Lower leg skin (tissue), 4 donors: ENCODE measurements around the gene CSGALNACT2. TPM values are rescaled to one million over a fixed set of nuclear protein-coding genes. Genes with fewer than 3 reads are reported as not detected.

ENCODE experiments used
- DNase-seq, 2 donors: peaks; one replicate each; pipeline ENCODE4 v3.0.0-alpha.2; 2019; ENCODE audit warnings: low spot score in 2 of 2
- H3K4me3 ChIP-seq: fragments of 200-600 bp; sonication (generic); 2 replicates; pipeline ENCODE4 v1.5.1; 2017; ENCODE audit warnings: mild to moderate bottlenecking, low read depth; ENCODE audit not compliant: poor library complexity, severe bottlenecking
- CTCF ChIP-seq, 3 donors: fragments of 450-650 bp; IDR thresholded peaks; one replicate each; pipeline ENCODE4 v1.5.1; 2016; ENCODE audit warnings: antibody characterized with exemption in 3 of 3, mild to moderate bottlenecking in 3 of 3, moderate library complexity in 2 of 3
- POLR2A ChIP-seq, 2 donors: fragments of 450-650 bp; IDR thresholded peaks; one replicate each; pipeline ENCODE4 v1.6.1; 2016 to 2017; ENCODE audit warnings: antibody characterized with exemption in 2 of 2, mild to moderate bottlenecking in 1 of 2, moderate library complexity in 1 of 2
- WGBS, 2 donors: methylation state at CpG; one replicate each; pipeline ENCODE4 v1.1.5; 2018; 5-methylcytosine and 5-hydroxymethylcytosine counted together
- intact Hi-C: fragments of 100-400 bp; cut with DNase I; formaldehyde crosslinking; loops from one replicate; pipeline ENCODE4 v1.15.0; 2023; ENCODE audit warnings: low total_unique reads
- total RNA-seq, 4 donors: library from RNA; depleted of rRNA; stranded (reverse); fragments of >200 nt; gene quantifications; one replicate each; pipeline ENCODE4 v1.1.0, GENCODE V29; 2016

The CSGALNACT2 gene
- total RNA-seq, 4 donors from 2014 or later: 12.9 to 16.7 (median 15.4) TPM

DNA sequence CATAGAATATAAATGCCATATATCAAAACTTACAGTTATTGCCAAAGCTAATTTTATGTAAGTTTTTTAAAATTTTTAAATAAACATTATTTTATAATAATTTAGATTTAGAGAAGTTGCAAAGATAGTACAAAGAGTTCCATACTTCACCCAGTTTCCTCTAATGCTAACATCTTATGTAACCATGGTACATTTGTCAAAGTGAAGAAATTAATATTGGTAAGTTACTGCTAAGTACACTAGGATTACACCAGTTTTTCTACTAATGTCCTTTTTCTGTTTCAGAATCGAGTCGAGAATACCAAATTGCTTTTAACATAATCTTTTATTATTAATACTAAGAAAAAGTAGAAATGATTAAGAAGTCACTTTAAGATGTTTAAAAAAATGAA lies 29.2 kb downstream of the CSGALNACT2 start:
- WGBS, 2 donors: 74 to 95% methylated on average over 2 of the region's 2 CpGs
- TF ChIP-seq CTCF (IDR thresholded peaks at IDR 0.05) (no peak), POLR2A (IDR thresholded peaks at IDR 0.05) (no peak)
- intact Hi-C loops: no loop called here
- no peak overlapping the region for H3K4me3 ChIP-seq
- DNase-seq: no peak

GRCh38 chr10:43170491-43170890 lies 32.2 kb downstream of the CSGALNACT2 start:
- no peak for TF ChIP-seq POLR2A (IDR thresholded peaks at IDR 0.05)
- no peak for TF ChIP-seq CTCF (IDR thresholded peaks at IDR 0.05)
- DNase-seq: no peak
- intact Hi-C loops: no loop called here
- WGBS, 2 donors: 54 to 77% methylated on average over 2 of the region's 2 CpGs
- H3K4me3 ChIP-seq: no peak overlapping the region

DNA sequence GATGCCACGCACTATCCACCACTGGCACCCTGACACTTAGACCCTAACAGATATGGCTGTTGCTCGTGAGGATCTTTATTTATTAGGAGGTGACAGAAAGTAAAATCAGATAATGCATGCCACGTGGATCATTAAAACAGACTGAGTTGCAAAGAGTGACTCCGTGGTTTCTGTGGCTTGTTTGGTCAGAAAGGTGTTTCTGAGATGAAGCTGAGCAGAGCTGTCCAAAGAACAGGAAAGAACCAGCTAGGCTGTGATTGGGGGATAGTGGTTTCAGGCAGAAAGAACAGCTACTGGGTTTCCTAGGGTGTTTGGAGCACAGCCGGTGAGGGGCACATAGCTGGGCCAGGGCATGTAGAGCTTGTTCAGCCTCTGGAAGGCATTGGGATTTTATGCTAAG lies 34.4 kb downstream of the CSGALNACT2 start:
- TF ChIP-seq CTCF (IDR thresholded peaks at IDR 0.05) (no peak), POLR2A (IDR thresholded peaks at IDR 0.05) (no peak)
- no peak overlapping the region for H3K4me3 ChIP-seq
- intact Hi-C loops: no loop called here
- WGBS, 2 donors: 86% methylated on average over 5 of the region's 5 CpGs
- DNase-seq: no peak

- no peak for TF ChIP-seq POLR2A (IDR thresholded peaks at IDR 0.05)
- no peak for TF ChIP-seq CTCF (IDR thresholded peaks at IDR 0.05)
- no peak for DNase-seq
- 55 to 72% methylated on average over 1 of the region's 1 CpG for WGBS, 2 donors
- intact Hi-C loops: no loop called here
- H3K4me3 ChIP-seq: no peak overlapping the region
These were observed 34.9 kb downstream of the CSGALNACT2 start for GRCh38 chr10:43173120-43173519.

DNA sequence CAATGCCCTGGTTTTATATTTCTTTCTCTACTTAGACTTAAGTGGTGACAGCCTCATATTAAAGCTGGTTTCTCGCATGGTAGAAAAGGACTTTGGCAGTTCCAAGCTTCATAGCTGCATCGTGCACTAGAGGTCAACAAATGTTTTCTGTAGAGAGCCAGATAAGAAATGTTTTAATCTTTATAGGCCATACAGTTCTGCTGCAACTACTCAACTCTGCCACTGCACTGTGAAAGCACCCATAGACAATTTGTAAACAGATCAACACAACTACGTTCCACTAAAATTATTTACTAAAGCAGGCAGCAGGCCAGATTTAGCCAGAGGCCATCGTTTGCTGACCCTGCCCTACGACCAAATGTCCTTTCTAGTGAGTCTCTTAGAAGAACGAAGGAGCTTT lies 36.7 kb downstream of the CSGALNACT2 start:
- intact Hi-C loops: no loop called here
- no peak for TF ChIP-seq POLR2A (IDR thresholded peaks at IDR 0.05)
- no peak for TF ChIP-seq CTCF (IDR thresholded peaks at IDR 0.05)
- DNase-seq: no peak
- 88 to 90% methylated on average over 6 of the region's 6 CpGs for WGBS, 2 donors
- H3K4me3 ChIP-seq: no peak overlapping the region

DNA sequence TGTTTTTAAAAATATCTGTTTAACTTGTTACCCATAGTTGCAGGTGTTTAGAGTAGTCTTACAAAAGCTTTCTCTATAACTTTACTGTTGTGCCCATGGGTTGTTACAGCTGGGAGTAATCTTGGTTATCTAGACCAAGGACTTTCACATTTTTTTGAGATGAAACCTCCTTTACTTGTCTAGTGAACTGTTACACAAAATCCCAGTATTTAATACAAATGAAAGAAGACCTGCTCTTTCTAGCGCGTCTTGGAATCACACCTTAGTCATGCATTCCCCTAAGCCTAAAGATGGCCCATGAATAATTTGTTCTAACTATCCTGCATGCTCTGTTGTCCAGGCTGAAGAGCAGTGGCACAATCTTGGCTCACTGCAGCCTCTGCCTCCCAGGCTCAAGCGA lies 38.0 kb downstream of the CSGALNACT2 start:
- H3K4me3 ChIP-seq: no peak overlapping the region
- 94 to 96% methylated on average over 3 of the region's 3 CpGs for WGBS, 2 donors
- no peak for DNase-seq
- TF ChIP-seq CTCF (IDR thresholded peaks at IDR 0.05): no peak
- intact Hi-C loops: no loop called here
